Endothelial cell of umbilical vein (primary cell): ENCODE data around the gene ELAC2. TPM values are rescaled to one million over a fixed set of nuclear protein-coding genes. Genes with fewer than 3 reads are reported as not detected.

ENCODE experiments used
- BruUV-seq: library from RNA; stranded (reverse); fragments of 400-500 nt; replicated peaks from 2 replicates; lab custom pipeline; 2021; lab: Mats Ljungman, UMichigan
- CTCF ChIA-PET: fragments of 300-600, 350-600 bp; sonication (Branson Sonifier 250); formaldehyde crosslinking; loops from one replicate; lab custom pipeline; 2021; ENCODE audit warnings: antibody characterized with exemption, inconsistent platforms; lab: Charles Lee
- POLR2A ChIA-PET: fragments of 300-600, 350-600 bp; sonication (Branson Sonifier 250); formaldehyde crosslinking; loops from one replicate; lab custom pipeline; 2021; ENCODE audit warnings: antibody characterized with exemption, inconsistent platforms; lab: Charles Lee
- DNase-seq: peaks from one replicate; pipeline ENCODE4 v3.0.0-alpha.2; 2011; ENCODE audit warnings: low read depth, low spot score
- FAIRE-seq: peaks from 2 replicates; lab custom pipeline; 2011; peaks lifted over from hg19 to GRCh38; lab: Jason Lieb, UNC
- H2AFZ ChIP-seq: 2 replicates; pipeline ENCODE4 v1.6.0; 2012; ENCODE audit warnings: low read depth, low read length, control low read depth, inconsistent platforms
- H3K27ac ChIP-seq: 2 replicates; pipeline ENCODE4 v1.5.1; 2011; ENCODE audit warnings: low read depth, mild to moderate bottlenecking, control low read depth, low read length, moderate library complexity; ENCODE audit not compliant: insufficient read depth
- H3K27me3 ChIP-seq, 2 experiments: 2 replicates each; pipeline versions ENCODE4 v1.6.0 to v1.6.1; 2011; ENCODE audit warnings: low read length in 2 of 2, mixed read lengths in 1 of 2; ENCODE audit not compliant: control insufficient read depth in 2 of 2, insufficient read depth in 2 of 2
- H3K36me3 ChIP-seq, 2 experiments: 2 replicates in 1 of 2; 3 replicates in 1 of 2; pipeline ENCODE4 v1.5.1; 2011; ENCODE audit warnings: low read length in 2 of 2, mild to moderate bottlenecking in 1 of 2, moderate library complexity in 1 of 2; ENCODE audit not compliant: control insufficient read depth in 2 of 2, insufficient read depth in 2 of 2; ENCODE audit errors: extremely low read depth in 1 of 2
- H3K4me1 ChIP-seq: 3 replicates; pipeline ENCODE4 v1.5.1; 2011; ENCODE audit warnings: mild to moderate bottlenecking, low read length; ENCODE audit not compliant: control insufficient read depth, insufficient read depth; ENCODE audit errors: extremely low read depth
- H3K4me2 ChIP-seq: 2 replicates; pipeline ENCODE4 v1.6.1; 2011; ENCODE audit warnings: low read length, control low read depth, mixed read lengths; ENCODE audit not compliant: insufficient read depth
- H3K4me3 ChIP-seq, 3 experiments: fragments of 200-600 bp in 1 of 3; sonication (generic), shearing (Covaris generic) in 1 of 3; replicated peaks in 1 of 3; 2 replicates each; pipeline ENCODE4 v1.5.1; 2011 to 2016; ENCODE audit warnings: control low read depth in 3 of 3, low read length in 3 of 3, mild to moderate bottlenecking in 2 of 3, inconsistent platforms in 1 of 3, low read depth in 1 of 3, moderate library complexity in 1 of 3; ENCODE audit not compliant: insufficient read depth in 1 of 3
- H3K79me2 ChIP-seq: 2 replicates; pipeline ENCODE4 v1.6.0; 2012; ENCODE audit warnings: low read length, inconsistent platforms; ENCODE audit not compliant: control insufficient read depth, insufficient read depth
- H3K9ac ChIP-seq: replicated peaks from 2 replicates; pipeline ENCODE3; 2011; ENCODE audit warnings: low read length, control low read depth; ENCODE audit not compliant: insufficient read depth; ENCODE audit errors: extremely low read depth
- H3K9me1 ChIP-seq: replicated peaks from 3 replicates; pipeline ENCODE4 v1.6.0; 2011; ENCODE audit warnings: mild to moderate bottlenecking, low read length; ENCODE audit not compliant: control insufficient read depth, insufficient read depth; ENCODE audit errors: extremely low read depth
- H3K9me3 ChIP-seq: replicated peaks from 2 replicates; pipeline ENCODE4 v1.5.1; 2012; ENCODE audit warnings: low read length, inconsistent platforms; ENCODE audit not compliant: control insufficient read depth, insufficient read depth
- H4K20me1 ChIP-seq: replicated peaks from 2 replicates; pipeline ENCODE3; 2011; ENCODE audit warnings: mild to moderate bottlenecking, low read length; ENCODE audit not compliant: control insufficient read depth, insufficient read depth; ENCODE audit errors: extremely low read depth
- CTCF ChIP-seq, 2 donors: IDR thresholded peaks; 1 replicate in 1 of 2; 2 replicates in 1 of 2; pipeline ENCODE4 v1.5.1; 2011; ENCODE audit warnings: low read length in 2 of 2, mild to moderate bottlenecking in 2 of 2, moderate library complexity in 2 of 2, control low read depth in 1 of 2, inconsistent platforms in 1 of 2, low read depth in 1 of 2; ENCODE audit not compliant: insufficient read depth in 1 of 2; ENCODE audit errors: extremely low read depth in 1 of 2
- EZH2 ChIP-seq: IDR thresholded peaks from 2 replicates; pipeline ENCODE4 v1.6.1; 2012; ENCODE audit warnings: borderline replicate concordance, low read depth, mild to moderate bottlenecking, moderate library complexity, low read length, inconsistent platforms; ENCODE audit not compliant: severe bottlenecking
- FOS ChIP-seq: IDR thresholded peaks from 2 replicates; pipeline ENCODE4 v1.6.1; 2011; ENCODE audit warnings: mild to moderate bottlenecking, low read length, moderate library complexity, borderline replicate concordance; ENCODE audit not compliant: insufficient read depth
- GATA2 ChIP-seq: IDR thresholded peaks from 2 replicates; pipeline ENCODE4 v1.7.0; 2011; ENCODE audit warnings: low read depth, mild to moderate bottlenecking, moderate library complexity, mixed read lengths, low read length; ENCODE audit not compliant: insufficient read length, insufficient read depth
- JUN ChIP-seq: IDR thresholded peaks from 2 replicates; pipeline ENCODE4 v1.6.1; 2011; ENCODE audit warnings: borderline replicate concordance, low read depth; ENCODE audit not compliant: insufficient read length, insufficient read depth
- MAX ChIP-seq: IDR thresholded peaks from 2 replicates; pipeline ENCODE4 v1.6.1; 2011; ENCODE audit not compliant: insufficient read depth, insufficient read length
- MYC ChIP-seq: IDR thresholded peaks from one replicate; pipeline ENCODE4 v1.6.1; 2011; ENCODE audit warnings: mild to moderate bottlenecking, low read depth, low read length
- POLR2A ChIP-seq: IDR thresholded peaks from 2 replicates; pipeline ENCODE4 v1.6.1; 2012; ENCODE audit warnings: low read depth, mild to moderate bottlenecking, control low read depth, low read length
- POLR2AphosphoS5 ChIP-seq: IDR thresholded peaks from 2 replicates; pipeline ENCODE4 v1.6.1; 2012; ENCODE audit warnings: low read depth, mild to moderate bottlenecking, control low read depth, low read length, moderate library complexity; ENCODE audit not compliant: insufficient read depth
- dilution Hi-C: fragments of 300-500 bp; cut with MboI; formaldehyde crosslinking; loops from one replicate; pipeline ENCODE4 v1.15.0; 2019; ENCODE audit warnings: low sequenced_read_pairs; ENCODE audit not compliant: extremely low pct_ligation_motif_present
- intact Hi-C: fragments of 100-400 bp; cut with micrococcal nuclease; formaldehyde crosslinking; loops from one replicate; pipeline ENCODE4 v1.10.0; 2022
- polyA plus RNA-seq, 4 experiments: library from polyadenylated mRNA; depleted of rRNA in 3 of 4; stranded (reverse) in 3 of 4; unstranded in 1 of 4; fragments of >200 nt; gene quantifications; 2 replicates each; pipeline versions ENCODE4 v1.2.1 to v1.2.3, GENCODE V29; 2011 to 2012; ENCODE audit warnings: missing spikeins in 1 of 4
- total RNA-seq: library from RNA; stranded (reverse); gene quantifications from 2 replicates; pipeline ENCODE4 v1.2.3, GENCODE V29; 2021

ELAC2 gene
- total and polyA plus RNA-seq, 2 donors (not counting 3 experiments of a cell fraction or from before 2014, with no cell fraction given) = 64.8 to 75.9 TPM

- H3K27me3 ChIP-seq = no peaks in the 10 kb centered on the region
- H3K9ac ChIP-seq = no peak overlapping the region
- no peaks in the 10 kb centered on the region for H3K36me3 ChIP-seq
- no peak for DNase-seq
- TF ChIP-seq MYC (no peak), POLR2AphosphoS5 (no peak), POLR2A (no peak), MAX (no peak), GATA2 (no peak), FOS (no peak), JUN (no peak), EZH2 (no peak), CTCF (IDR thresholded peaks at IDR 0.05; ENCODE audit: extremely low read depth in 1 of 2, insufficient read depth in 1 of 2, low read depth in 1 of 2, low read length in 2 of 2) (no peak)
- dilution Hi-C loops (no loop called here), intact Hi-C loops (no loop called here)
- no peaks in the 10 kb centered on the region for H3K4me1 ChIP-seq
- H3K27ac ChIP-seq = no peak overlapping the region
- H3K79me2 ChIP-seq = no peaks in the 10 kb centered on the region
- no peaks in the 10 kb centered on the region for H4K20me1 ChIP-seq
- FAIRE-seq = no peak
- H3K4me3 ChIP-seq = no peak overlapping the region
- POLR2A ChIA-PET = no interaction called here
- no peaks in the 10 kb centered on the region for H3K9me3 ChIP-seq
- H3K9me1 ChIP-seq = no peaks in the 10 kb centered on the region
- CTCF ChIA-PET = no interaction called here
- no peak overlapping the region for H3K4me2 ChIP-seq
- BruUV-seq = no TSS peak
- H2AFZ ChIP-seq = no peak overlapping the region
Observed at GRCh38 chr17:12983991-12984884, 33.6 kb downstream of the ELAC2 start.
